T-helper 2 cell treated with Interferon-gamma antibody and Interleukin-4, amounts not matched to agents 5 μg/mL and 100 μg/mL, for 36 hours (primary cell): ENCODE data around the gene AGBL5.

Experiments
- DNase-seq: peaks from one replicate; pipeline ENCODE4 v3.0.0; 2021; ENCODE audit warnings: low spot score
- H3K27ac Mint-ChIP-seq: one replicate; pipeline ENCODE4 v1.8.0; 2021; ENCODE audit warnings: mild to moderate bottlenecking, mixed read lengths
- H3K27me3 Mint-ChIP-seq: one replicate; pipeline ENCODE4 v1.8.0; 2021; ENCODE audit warnings: low read depth, mixed read lengths
- H3K36me3 Mint-ChIP-seq: one replicate; pipeline ENCODE4 v1.8.0; 2021; ENCODE audit warnings: low read depth, mixed read lengths
- H3K4me1 Mint-ChIP-seq: one replicate; pipeline ENCODE4 v1.8.0; 2021; ENCODE audit warnings: low read depth, mixed read lengths
- H3K4me3 Mint-ChIP-seq: one replicate; pipeline ENCODE4 v1.8.0; 2022; ENCODE audit warnings: mild to moderate bottlenecking, moderate library complexity, mixed read lengths
- H3K9me3 Mint-ChIP-seq: one replicate; pipeline ENCODE4 v1.8.0; 2021; ENCODE audit warnings: mixed read lengths

AGBL5 gene

DNA sequence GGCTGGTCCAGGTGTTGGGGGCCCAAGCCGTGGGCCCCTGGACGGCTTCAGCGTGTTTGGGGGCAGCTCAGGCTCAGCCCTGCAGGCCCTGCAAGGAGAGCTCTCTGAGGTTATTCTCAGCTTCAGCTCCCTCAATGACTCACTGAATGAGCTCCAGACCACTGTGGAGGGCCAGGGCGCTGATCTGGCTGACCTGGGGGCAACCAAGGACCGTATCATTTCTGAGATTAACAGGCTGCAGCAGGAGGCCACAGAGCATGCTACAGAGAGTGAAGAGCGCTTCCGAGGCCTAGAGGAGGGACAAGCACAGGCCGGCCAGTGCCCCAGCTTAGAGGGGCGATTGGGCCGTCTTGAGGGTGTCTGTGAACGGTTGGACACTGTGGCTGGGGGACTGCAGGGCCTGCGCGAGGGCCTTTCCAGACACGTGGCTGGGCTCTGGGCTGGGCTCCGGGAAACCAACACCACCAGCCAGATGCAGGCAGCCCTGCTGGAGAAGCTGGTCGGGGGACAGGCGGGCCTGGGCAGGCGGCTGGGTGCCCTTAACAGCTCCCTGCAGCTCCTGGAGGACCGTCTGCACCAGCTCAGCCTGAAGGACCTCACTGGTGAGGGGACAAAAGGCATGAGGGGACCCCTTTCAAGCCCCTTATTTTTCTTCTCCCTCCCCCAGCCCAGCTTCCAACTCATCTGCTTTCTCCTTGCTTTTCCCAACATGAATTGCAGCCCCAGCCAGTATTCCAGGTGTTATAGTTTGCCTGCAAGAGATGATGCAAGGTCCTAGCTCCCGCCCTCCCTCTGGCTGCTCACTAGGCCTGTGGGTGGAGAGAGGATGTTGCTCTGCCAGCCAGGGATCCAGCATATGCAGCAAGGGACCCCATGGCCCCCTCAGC, 32.2 kb downstream of the AGBL5 start:
- H3K36me3 Mint-ChIP-seq, result peaks cover 2% of the 10 kb centered on the region
- H3K27me3 Mint-ChIP-seq, result no peaks in the 10 kb centered on the region
- DNase-seq, result no peak
- no peak overlapping the region for H3K4me3 Mint-ChIP-seq
- no peak overlapping the region for H3K27ac Mint-ChIP-seq
- peaks cover 37% of the 10 kb centered on the region for H3K4me1 Mint-ChIP-seq
- H3K9me3 Mint-ChIP-seq, result no peaks in the 10 kb centered on the region

DNA sequence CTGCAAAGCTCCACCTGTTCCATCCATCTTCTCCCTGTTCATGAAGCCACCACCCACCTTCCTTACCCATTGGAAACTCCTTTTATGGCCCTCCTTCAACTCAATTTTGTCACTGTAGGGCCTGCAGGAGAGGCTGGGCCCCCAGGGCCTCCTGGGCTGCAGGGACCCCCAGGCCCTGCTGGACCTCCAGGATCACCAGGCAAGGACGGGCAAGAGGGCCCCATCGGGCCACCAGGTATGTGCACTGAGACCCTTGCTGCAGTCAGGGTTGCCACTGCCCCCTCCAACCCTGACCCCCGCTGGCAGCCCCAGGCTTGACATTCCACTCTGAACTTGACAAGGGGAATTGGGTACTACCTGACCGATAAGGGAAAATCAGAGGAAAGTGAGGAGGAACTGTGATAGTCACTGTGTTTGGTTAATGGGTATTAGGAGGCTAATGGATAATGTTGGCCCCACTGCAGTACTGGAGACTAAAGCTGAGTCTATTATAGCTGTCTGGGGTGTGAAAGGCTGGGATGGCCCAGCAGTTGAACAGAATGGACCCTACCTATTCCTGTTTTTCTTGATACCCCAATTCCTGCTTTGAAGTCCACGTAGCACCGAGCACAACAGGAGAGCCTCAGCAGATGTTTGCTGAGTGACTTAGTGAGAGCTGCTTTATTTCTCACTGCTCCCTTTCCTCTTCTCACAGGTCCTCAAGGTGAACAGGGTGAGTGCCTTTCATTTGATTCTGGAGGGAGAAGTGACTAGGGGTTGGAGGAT, 33.0 kb downstream of the AGBL5 start:
- Mint-ChIP-seq H3K27me3 (no peaks in the 10 kb centered on the region), H3K36me3 (peaks cover 4% of the 10 kb centered on the region), H3K4me3 (peak overlapping the region; percentile 84), H3K27ac (peak overlapping the region; percentile 41), H3K4me1 (peaks cover 42% of the 10 kb centered on the region), H3K9me3 (no peaks in the 10 kb centered on the region)
- no peak for DNase-seq

DNA sequence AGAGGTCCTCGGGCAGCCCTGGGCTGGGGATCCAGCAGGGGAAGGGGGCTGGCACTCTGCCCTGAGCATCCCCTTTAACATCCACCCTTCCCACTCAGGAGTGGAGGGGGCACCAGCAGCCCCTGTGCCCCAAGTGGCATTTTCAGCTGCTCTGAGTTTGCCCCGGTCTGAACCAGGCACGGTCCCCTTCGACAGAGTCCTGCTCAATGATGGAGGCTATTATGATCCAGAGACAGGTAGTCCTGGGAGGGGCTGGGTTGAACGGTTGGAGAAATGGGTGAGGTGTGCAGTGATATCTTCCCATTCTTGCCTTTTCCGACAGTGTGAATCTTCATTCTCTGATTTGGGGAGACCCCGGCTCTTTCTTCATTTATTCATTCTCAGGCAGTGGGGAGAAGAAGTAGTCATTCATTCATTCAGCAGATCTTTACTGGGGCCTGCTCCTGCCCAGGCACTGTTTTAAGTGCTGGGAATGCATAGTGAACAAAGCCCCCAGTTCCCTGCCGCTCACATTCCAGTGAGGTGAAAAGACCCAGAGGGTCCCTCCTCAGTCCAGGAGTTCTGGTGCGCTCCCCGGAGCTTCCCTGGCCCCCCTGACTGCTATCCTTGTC, 33.7 kb downstream of the AGBL5 start:
- peak overlapping the region; percentile 73 for H3K27ac Mint-ChIP-seq
- H3K4me1 Mint-ChIP-seq, result peaks cover 43% of the 10 kb centered on the region
- no peak for DNase-seq
- H3K4me3 Mint-ChIP-seq, result peak overlapping the region; percentile 84
- peaks cover 4% of the 10 kb centered on the region for H3K36me3 Mint-ChIP-seq
- H3K27me3 Mint-ChIP-seq, result no peaks in the 10 kb centered on the region
- no peaks in the 10 kb centered on the region for H3K9me3 Mint-ChIP-seq

DNA sequence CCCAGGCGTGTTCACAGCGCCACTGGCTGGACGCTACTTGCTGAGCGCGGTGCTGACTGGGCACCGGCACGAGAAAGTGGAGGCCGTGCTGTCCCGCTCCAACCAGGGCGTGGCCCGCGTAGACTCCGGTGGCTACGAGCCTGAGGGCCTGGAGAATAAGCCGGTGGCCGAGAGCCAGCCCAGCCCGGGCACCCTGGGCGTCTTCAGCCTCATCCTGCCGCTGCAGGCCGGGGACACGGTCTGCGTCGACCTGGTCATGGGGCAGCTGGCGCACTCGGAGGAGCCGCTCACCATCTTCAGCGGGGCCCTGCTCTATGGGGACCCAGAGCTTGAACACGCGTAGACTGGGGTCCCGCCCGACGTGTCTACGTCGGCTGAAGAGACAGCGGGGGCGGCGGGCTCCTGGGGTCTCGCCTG, 34.2 kb downstream of the AGBL5 start:
- Mint-ChIP-seq H3K9me3 (no peaks in the 10 kb centered on the region), H3K27ac (peak overlapping the region; percentile 73), H3K36me3 (peaks cover 4% of the 10 kb centered on the region), H3K4me1 (peaks cover 39% of the 10 kb centered on the region), H3K4me3 (peak overlapping the region; percentile 84), H3K27me3 (no peaks in the 10 kb centered on the region)
- DNase-seq, result peak; percentile 51

DNA sequence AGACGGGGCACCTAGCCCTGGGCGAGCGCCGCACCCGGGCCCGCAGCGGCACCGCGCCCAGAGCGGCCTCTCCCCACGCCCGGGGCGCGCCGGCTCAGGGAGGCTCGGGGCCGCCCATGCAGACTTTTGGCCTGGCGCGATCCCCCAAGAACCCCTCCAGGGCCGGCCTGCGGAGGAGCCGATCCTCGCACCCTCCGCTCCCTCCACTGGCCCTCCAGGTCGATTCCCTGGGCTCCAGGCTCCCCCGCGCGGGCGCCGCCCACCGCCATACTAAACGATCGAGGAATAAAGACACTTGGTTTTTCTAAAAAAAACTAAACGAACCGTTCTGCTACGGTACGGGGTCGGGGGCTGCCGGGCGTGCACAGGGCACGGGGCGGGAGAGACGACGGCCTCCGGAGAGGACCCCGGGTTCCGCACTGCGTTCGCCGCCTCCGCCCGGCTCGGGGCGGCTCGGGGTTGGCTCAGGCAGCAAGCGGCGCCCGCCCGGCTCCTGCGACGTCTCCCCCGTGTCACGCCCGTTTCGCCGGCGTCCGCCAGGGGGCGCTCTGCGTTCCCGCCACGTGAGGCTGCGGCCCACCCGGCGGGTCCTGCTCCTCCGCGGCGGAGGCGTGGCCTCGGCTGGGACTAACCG, 34.7 kb downstream of the AGBL5 start:
- Mint-ChIP-seq H3K27ac (peak overlapping the region; percentile 88), H3K4me3 (peak overlapping the region; percentile 84), H3K4me1 (peaks cover 34% of the 10 kb centered on the region), H3K9me3 (no peaks in the 10 kb centered on the region), H3K27me3 (no peaks in the 10 kb centered on the region), H3K36me3 (peaks cover 4% of the 10 kb centered on the region)
- peak; percentile 99 for DNase-seq

DNA sequence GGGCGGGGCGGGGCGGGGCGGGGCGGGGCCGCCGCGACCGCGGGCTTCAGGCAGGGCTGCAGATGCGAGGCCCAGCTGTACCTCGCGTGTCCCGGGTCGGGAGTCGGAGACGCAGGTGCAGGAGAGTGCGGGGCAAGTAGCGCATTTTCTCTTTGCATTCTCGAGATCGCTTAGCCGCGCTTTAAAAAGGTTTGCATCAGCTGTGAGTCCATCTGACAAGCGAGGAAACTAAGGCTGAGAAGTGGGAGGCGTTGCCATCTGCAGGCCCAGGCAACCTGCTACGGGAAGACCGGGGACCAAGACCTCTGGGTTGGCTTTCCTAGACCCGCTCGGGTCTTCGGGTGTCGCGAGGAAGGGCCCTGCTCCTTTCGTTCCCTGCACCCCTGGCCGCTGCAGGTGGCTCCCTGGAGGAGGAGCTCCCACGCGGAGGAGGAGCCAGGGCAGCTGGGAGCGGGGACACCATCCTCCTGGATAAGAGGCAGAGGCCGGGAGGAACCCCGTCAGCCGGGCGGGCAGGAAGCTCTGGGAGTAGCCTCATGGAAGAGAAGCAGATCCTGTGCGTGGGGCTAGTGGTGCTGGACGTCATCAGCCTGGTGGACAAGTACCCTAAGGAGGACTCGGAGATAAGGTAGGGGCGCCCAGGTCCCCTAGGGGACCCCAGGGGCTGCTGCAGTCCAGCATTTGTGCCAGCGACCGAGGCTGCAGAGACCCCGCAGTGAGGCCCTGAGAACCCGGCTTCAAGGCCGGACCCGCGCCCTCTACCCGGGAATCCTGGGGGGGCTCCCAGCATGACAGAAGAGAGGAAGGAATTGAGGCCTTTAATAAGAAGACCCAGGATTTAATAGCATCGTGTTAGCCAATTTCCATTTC, 35.5 kb downstream of the AGBL5 start, which contains the start of gene KHK:
Gene KHK (plus strand): TSS at position 49 of the 870 bp plus-strand sequence. CDS start 488 bp downstream, at position 537.
- peaks cover 28% of the 10 kb centered on the region for H3K4me1 Mint-ChIP-seq
- H3K36me3 Mint-ChIP-seq, result peaks cover 2% of the 10 kb centered on the region
- H3K9me3 Mint-ChIP-seq, result no peaks in the 10 kb centered on the region
- H3K4me3 Mint-ChIP-seq, result peak within 1 kb of the TSS; percentile 91
- no peak for DNase-seq
- peak within 1 kb of the TSS; percentile 88 for H3K27ac Mint-ChIP-seq
- H3K27me3 Mint-ChIP-seq, result no peaks in the 10 kb centered on the region

DNA sequence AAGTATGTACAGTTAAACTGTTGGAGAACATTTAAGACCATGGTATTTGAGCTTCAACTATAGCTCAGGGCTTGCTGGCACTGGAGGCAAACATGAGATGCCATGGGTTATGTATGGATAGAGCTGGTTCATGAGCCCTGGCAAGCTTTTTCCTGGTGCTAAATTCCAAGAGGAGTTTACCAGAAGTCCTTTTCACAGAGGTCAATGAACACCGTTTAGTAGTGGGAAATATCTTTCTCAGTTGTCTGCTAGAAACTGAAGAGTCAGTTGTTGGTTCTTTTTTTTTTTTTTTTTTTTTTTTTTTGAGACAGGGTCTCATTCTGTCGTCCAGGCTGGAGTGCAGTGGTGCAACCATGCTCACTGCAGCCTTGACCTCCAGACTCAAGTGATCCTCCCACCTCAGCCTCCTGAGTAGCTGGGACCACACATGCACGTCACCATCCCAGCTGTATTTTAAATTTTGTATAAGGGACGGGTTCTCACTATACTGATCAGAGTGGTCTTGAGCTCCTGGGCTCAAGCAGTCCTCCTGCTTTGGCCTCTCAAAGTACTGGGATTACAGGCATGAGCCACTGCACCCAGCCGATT, 36.4 kb downstream of the AGBL5 start:
- H3K9me3 Mint-ChIP-seq, result no peaks in the 10 kb centered on the region
- H3K4me3 Mint-ChIP-seq, result peak overlapping the region; percentile 91
- H3K27me3 Mint-ChIP-seq, result no peaks in the 10 kb centered on the region
- no peak overlapping the region for H3K27ac Mint-ChIP-seq
- no peak for DNase-seq
- H3K4me1 Mint-ChIP-seq, result peaks cover 28% of the 10 kb centered on the region
- H3K36me3 Mint-ChIP-seq, result peaks cover 2% of the 10 kb centered on the region

DNA sequence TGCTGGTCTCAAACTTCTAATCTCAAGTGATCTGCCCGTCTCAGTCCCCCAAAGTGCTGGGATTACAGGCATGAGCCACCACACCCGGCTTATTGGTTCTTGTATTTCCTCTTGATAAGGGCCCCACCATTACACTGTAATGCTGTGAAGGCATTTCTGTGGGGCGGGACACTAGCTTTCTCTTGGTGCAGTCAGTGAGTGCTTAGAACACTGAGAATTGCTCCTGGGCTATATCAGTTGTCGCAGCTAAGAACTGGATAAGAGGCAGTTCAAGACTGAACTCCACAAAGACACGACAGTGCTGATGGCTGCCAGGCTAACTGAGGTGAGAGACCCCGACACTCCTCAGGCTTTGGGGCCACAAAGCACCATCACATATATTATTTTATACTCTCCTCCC, 37.2 kb downstream of the AGBL5 start:
- no peak for DNase-seq
- Mint-ChIP-seq H3K36me3 (peaks cover 2% of the 10 kb centered on the region), H3K27me3 (no peaks in the 10 kb centered on the region), H3K27ac (no peak overlapping the region), H3K4me3 (peak overlapping the region; percentile 18), H3K4me1 (peaks cover 28% of the 10 kb centered on the region), H3K9me3 (no peaks in the 10 kb centered on the region)

DNA sequence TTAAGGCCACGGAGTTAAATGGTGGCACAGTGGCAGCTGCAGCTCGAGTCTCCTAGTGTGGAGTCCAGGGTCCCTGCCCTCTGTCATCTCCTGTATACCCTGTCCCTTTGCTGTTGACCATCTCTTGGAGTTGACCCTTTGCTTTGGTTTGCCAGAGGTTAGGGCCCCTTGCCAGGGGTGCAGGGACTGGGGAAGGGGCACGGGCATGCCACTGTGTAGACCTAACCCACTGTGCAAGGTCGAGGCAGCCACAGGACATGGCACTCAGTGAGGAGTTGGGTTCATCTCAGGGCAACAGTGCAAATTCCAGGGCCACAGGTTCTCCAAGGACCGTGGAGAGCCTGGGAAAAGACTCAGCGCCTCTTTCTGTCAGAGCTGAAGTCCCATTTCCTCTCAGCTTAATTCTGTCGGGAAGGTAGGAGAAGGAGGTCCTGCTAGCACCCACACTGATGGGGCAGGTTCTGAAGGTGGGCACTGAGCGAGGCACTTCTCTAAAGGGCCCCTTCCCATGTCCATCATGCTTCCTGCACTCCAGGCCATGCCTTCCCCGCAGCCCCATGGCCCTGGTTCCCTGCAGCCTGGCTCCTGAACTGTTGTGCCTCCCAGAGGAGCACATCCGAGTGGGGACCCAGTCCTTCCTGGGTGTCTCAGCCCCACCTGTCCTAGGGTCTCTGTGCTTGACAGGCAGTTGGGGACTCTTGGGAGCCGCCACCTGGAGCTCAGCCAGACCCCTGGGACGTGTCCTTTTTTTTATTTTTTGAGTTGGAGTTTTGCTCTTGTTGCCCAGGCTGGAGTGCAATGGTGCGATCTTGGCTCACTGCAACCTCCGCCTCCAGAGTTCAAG, 37.9 kb downstream of the AGBL5 start:
- no peak overlapping the region for H3K27ac Mint-ChIP-seq
- peaks cover 2% of the 10 kb centered on the region for H3K36me3 Mint-ChIP-seq
- H3K9me3 Mint-ChIP-seq, result no peaks in the 10 kb centered on the region
- H3K27me3 Mint-ChIP-seq, result no peaks in the 10 kb centered on the region
- DNase-seq, result no peak
- peaks cover 24% of the 10 kb centered on the region for H3K4me1 Mint-ChIP-seq
- no peak overlapping the region for H3K4me3 Mint-ChIP-seq

DNA sequence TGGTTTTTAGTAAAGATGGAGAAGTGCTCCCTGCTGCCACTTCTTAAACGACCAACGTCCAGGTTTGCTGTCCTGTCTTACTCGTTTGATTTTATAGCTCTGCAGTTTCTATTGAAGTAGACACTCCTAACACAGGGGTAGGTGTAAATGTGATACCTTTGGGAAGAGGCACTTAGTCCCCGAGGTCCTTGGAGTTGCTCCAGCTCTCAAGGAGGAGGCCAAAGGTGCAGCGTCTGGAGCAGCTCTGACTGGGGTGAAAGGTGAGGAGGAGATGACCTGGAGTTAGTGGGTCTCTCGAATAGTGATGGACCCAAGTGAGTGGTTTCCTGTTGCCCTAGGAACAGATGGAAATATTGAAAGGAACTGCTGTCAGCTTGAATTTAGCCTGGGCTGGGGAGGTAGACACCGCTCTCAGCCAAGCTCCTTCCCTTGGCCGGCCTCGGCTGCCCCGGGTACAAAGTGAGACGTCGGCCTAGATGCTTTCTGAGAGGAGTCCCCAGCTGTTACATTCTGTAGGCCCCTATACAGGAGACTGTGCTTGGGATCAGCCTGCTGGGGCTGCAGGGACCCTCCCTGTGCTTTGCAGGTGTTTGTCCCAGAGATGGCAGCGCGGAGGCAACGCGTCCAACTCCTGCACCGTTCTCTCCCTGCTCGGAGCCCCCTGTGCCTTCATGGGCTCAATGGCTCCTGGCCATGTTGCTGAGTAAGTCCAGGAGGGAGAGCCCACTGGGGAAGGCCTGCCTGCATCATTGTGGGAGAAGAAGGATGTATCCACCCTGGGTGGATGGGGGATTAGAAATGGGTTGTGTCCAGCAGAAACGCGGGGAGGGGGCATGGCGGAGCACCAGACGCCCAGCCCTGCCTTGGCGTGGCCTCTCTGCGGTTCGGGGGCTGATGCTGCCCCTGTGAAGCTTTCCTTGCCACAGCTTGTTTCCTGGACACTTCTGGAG, 40.6 kb downstream of the AGBL5 start:
- Mint-ChIP-seq H3K36me3 (peaks cover 2% of the 10 kb centered on the region), H3K27ac (no peak overlapping the region), H3K27me3 (no peaks in the 10 kb centered on the region), H3K4me1 (peaks cover 23% of the 10 kb centered on the region), H3K4me3 (no peak overlapping the region), H3K9me3 (no peaks in the 10 kb centered on the region)
- DNase-seq, result no peak

DNA sequence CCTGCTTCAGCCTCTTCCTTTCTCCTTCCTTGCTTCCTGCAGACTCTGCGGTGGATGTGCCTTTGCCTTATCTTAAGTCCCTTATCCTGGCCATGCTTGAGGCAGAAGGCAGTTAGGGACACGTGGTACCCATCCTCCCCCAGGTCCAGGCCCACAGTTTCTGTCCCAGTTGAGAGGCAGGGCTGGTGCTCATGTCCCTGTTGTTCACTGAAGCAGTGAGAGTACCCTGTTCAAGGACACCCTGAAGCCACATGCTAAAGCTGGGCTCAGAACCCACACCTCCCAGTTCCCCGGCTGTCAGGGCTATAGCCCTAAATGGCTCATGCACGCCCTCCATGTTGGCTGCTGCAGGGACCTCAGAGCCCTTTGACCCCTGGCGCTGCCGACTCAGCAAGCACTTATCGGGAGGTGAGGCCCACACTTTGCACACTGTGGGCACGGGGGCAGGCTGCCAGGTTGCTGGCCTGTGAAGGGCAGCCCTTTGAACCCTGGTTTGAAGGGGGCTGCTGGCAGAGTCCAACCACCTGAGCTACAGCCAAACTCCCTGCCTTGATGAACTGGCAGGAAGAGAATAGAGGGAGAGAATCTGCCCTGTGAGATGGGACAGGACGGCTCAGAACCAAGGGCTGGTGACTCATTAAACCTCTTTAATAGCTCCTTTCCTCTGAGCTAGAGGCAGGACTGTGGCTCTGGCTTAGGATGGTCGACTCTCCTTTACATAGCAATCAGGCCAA, 41.4 kb downstream of the AGBL5 start:
- Mint-ChIP-seq H3K4me3 (no peak overlapping the region), H3K27me3 (no peaks in the 10 kb centered on the region), H3K9me3 (no peaks in the 10 kb centered on the region), H3K27ac (no peak overlapping the region), H3K36me3 (peaks cover 2% of the 10 kb centered on the region), H3K4me1 (peaks cover 17% of the 10 kb centered on the region)
- no peak for DNase-seq
